Heart right ventricle (tissue), 16 donors: Measurements from ENCODE around the gene CHRD. TPM values are rescaled to one million over a fixed set of nuclear protein-coding genes. Genes with fewer than 3 reads are reported as not detected.

Experiments
- ATAC-seq, 8 donors: fragments of 200-7000 bp; cut with Tn5 transposase; one replicate each; pipeline ENCODE4 v1.9.1; 2020; ENCODE audit warnings: mild to moderate bottlenecking in 8 of 8, moderate library complexity in 8 of 8, moderate number of reproducible peaks in 1 of 8
- DNase-seq, 2 donors: peaks; one replicate each; pipeline ENCODE4 v3.0.0-alpha.2; 2020
- H3K27ac ChIP-seq, 10 donors: fragments of 200-600 bp; sonication (generic) in 2 of 10; one replicate each; pipeline versions ENCODE4 v1.5.0 to v1.8.0; 2020 to 2022; ENCODE audit warnings: mild to moderate bottlenecking in 3 of 10
- H3K27me3 ChIP-seq, 7 donors: fragments of 200-600 bp; one replicate each; pipeline ENCODE4 v1.8.0; 2021 to 2022; ENCODE audit warnings: mild to moderate bottlenecking in 2 of 7
- H3K36me3 ChIP-seq, 9 donors: fragments of 200-600 bp; sonication (generic) in 1 of 9; one replicate each; pipeline versions ENCODE4 v1.5.0 to v1.8.0; 2020 to 2022; ENCODE audit warnings: mild to moderate bottlenecking in 2 of 9
- H3K4me1 ChIP-seq, 9 donors: fragments of 200-600 bp; sonication (generic) in 1 of 9; one replicate each; pipeline versions ENCODE4 v1.5.0 to v1.8.0; 2020 to 2022; ENCODE audit warnings: mild to moderate bottlenecking in 4 of 9
- H3K4me3 ChIP-seq, 10 donors: fragments of 200-600 bp; sonication (generic) in 2 of 10; one replicate each; pipeline versions ENCODE4 v1.5.0 to v1.8.0; 2020 to 2022; ENCODE audit warnings: mild to moderate bottlenecking in 7 of 10, moderate library complexity in 2 of 10
- H3K9me3 ChIP-seq, 11 donors: fragments of 200-600 bp in 10 of 11; sonication (generic) in 2 of 11; one replicate each; pipeline versions ENCODE4 v1.5.0 to v1.8.0; 2013 to 2022; ENCODE audit warnings: mild to moderate bottlenecking in 2 of 11, control low read depth in 1 of 11, moderate library complexity in 1 of 11
- CTCF ChIP-seq, 9 donors: fragments of 200-600 bp; sonication (generic) in 2 of 9; IDR thresholded peaks; one replicate each; pipeline versions ENCODE4 v1.5.0 to v1.8.0; 2021 to 2022; ENCODE audit warnings: antibody characterized with exemption in 9 of 9, mild to moderate bottlenecking in 5 of 9, moderate library complexity in 1 of 9
- WGBS, 2 donors: extraction: QIAGEN DNeasy Blood & Tissue Kit; methylation state at CpG; one replicate each; pipeline ENCODE4 v1.1.7; 2013; ENCODE audit warnings: inconsistent platforms in 1 of 2; 5-methylcytosine and 5-hydroxymethylcytosine counted together
- intact Hi-C, 10 donors: fragments of 100-400 bp; cut with DNase I; formaldehyde crosslinking; loops; one replicate each; pipeline versions ENCODE4 v1.11.1 to v1.14.2; 2022
- polyA plus RNA-seq, 2 donors: library from polyadenylated mRNA; stranded (reverse); fragments of 200-250 nt; gene quantifications; one replicate each; pipeline ENCODE4 v1.2.3, GENCODE V29; 2013
- total RNA-seq, 10 donors: library from RNA; stranded (reverse); fragmentation: NEBNext Ultra II Directional in 3 of 10; extraction: Animal tissue kit (Norgen Biotek cat#: 25700) in 3 of 10; gene quantifications; one replicate each; pipeline versions ENCODE4 v1.2.1 to v1.2.4, GENCODE V29; 2021 to 2023
- donor health status: Arrhythmogenic right ventricular cardiomyopathy.
- donor health status: ischemic (EF 13 %, LVEDD 7.1; RV severe dilation, severe dysfunction).
- donor health status: healthy with polysubstance abuse.
- donor health status: DM: no; HTN: yes; CAD: no.
- donor health status: DM: no; HTN: no; CAD: no.
- donor health status: ischemic (EF 25% LVEDD 6.9; RV normal size, moderate dysfunction).
- donor health status: ischemic (EF 25% LVEDD 5.7; RV mildly dilated, moderate dysfunction).
- donor health status: healthy.
- donor health status: DM: yes; HTN: yes; CAD: no.
- donor health status: Ischemic cardiomyopathy.
- donor health status: ischemic (EF 35%, LVEDD 5.7; RV mildly dilated, moderate dysfunction).
- donor health status: nonischemic (EF 11% LVEDD 7.7; RV severe dilation, severe dysfunction).
- donor health status: DM: yes; HTN: yes; CAD: no.
- donor health status: PGD.
- donor health status: ischemic (EF 29% LVEDD 5.4; RV normal size, mild dysfunction).
- donor health status: nonischemic (EF 23%, LVEDD 6.1; RV moderate dilation, normal function).

The CHRD gene
- total and polyA plus RNA-seq, 12 donors = 1.4 to 17.3 (median 3.9) TPM

GRCh38 chr3:184373422-184373821, 6.4 kb upstream of the CHRD start:
- WGBS, 2 donors = 70 to 73% methylated on average over 6 of the region's 6 CpGs
- Histone ChIP-seq H3K4me1 (peaks cover 9 to 42% (median 27%) of the 10 kb centered on the region in 9 donors), H3K9me3 (no peaks in the 10 kb centered on the region), H3K36me3 (peaks cover 0 to 22% (median under 1%) of the 10 kb centered on the region in 9 donors), H3K27ac (no peak overlapping the region), H3K4me3 (no peak overlapping the region), H3K27me3 (peaks cover 0 to 39% (median 25%) of the 10 kb centered on the region in 7 donors)
- ATAC-seq (peak in 4 of 8 donors; percentile 36 to 68 (median 44)), DNase-seq (no peak)
- intact Hi-C loops = loop anchor here in 9 of 10 donors (2.0 to 10.0 kb wide), 8 partner anchors 94 to 411 kb away; no protein-coding TSS in a partner anchor
- no peak for TF ChIP-seq CTCF (IDR thresholded peaks at IDR 0.05)

GRCh38 chr3:184375747-184376461, 4.0 kb upstream of the CHRD start:
- intact Hi-C loops = loop anchor here in 8 of 10 donors (5.0 to 10.0 kb wide), 5 partner anchors 139 to 409 kb away; no protein-coding TSS in a partner anchor
- no peak for DNase-seq
- no peak for TF ChIP-seq CTCF (IDR thresholded peaks at IDR 0.05)
- no peak overlapping the region for H3K27ac ChIP-seq
- WGBS, 2 donors = 86 to 88% methylated on average over 12 of the region's 12 CpGs
- peaks cover 3 to 48% (median 23%) of the 10 kb centered on the region in 9 donors for H3K4me1 ChIP-seq
- ATAC-seq = no peak
- no peaks in the 10 kb centered on the region for H3K36me3 ChIP-seq
- H3K27me3 ChIP-seq = peaks cover 5 to 52% (median 38%) of the 10 kb centered on the region in 7 donors
- no peaks in the 10 kb centered on the region for H3K9me3 ChIP-seq
- no peak overlapping the region for H3K4me3 ChIP-seq

GRCh38 chr3:184377374-184377773, 2.5 kb upstream of the CHRD start:
- no peak for TF ChIP-seq CTCF (IDR thresholded peaks at IDR 0.05)
- intact Hi-C loops = loop anchor here in 8 of 10 donors (5.0 to 10.0 kb wide), 5 partner anchors 137 to 407 kb away; no protein-coding TSS in a partner anchor
- Histone ChIP-seq H3K4me1 (peaks cover 9 to 47% (median 21%) of the 10 kb centered on the region in 9 donors), H3K27me3 (peaks cover 5 to 67% (median 53%) of the 10 kb centered on the region in 7 donors), H3K36me3 (no peaks in the 10 kb centered on the region), H3K4me3 (no peak overlapping the region), H3K27ac (peak overlapping the region in 3 of 10 donors; percentile 19 to 81 (median 64)), H3K9me3 (no peaks in the 10 kb centered on the region)
- ATAC-seq (no peak), DNase-seq (no peak)
- WGBS, 2 donors = 77 to 94% methylated on average over 5 of the region's 5 CpGs

GRCh38 chr3:184377882-184378445, 1.9 kb upstream of the CHRD start, which contains the start of gene THPO:
THPO (minus strand) TSS chr3:184378207; CDS start chr3:184376259, 1,948 bp downstream.
- Histone ChIP-seq H3K9me3 (no peaks in the 10 kb centered on the region), H3K27me3 (peaks cover 5 to 70% (median 56%) of the 10 kb centered on the region in 7 donors), H3K36me3 (peaks cover 0 to 2% (median 0%) of the 10 kb centered on the region in 9 donors), H3K4me1 (peaks cover 8 to 42% (median 21%) of the 10 kb centered on the region in 9 donors), H3K27ac (peak within 1 kb of the TSS in 9 of 10 donors; percentile 53 to 83 (median 72)), H3K4me3 (peak within 1 kb of the TSS in 6 of 10 donors; percentile 13 to 56 (median 44))
- WGBS, 2 donors = 59 to 63% methylated on average over 7 of the region's 7 CpGs
- intact Hi-C loops = loop anchor here in 8 of 10 donors (5.0 to 10.0 kb wide), 5 partner anchors 137 to 407 kb away; no protein-coding TSS in a partner anchor
- DNase-seq (no peak), ATAC-seq (peak in 2 of 8 donors; percentile 32 to 45)
- TF ChIP-seq CTCF (IDR thresholded peaks at IDR 0.05) = no peak
